HEK293 (cell line): ENCODE results near the gene DMD.

Experiments
- GLI4 ChIP-seq: fragments of 450-650 bp; formaldehyde crosslinking; IDR thresholded peaks from 2 replicates; pipeline ENCODE4 v1.5.1; 2016; ENCODE audit warnings: missing biosample characterization, missing genetic modification characterization
- GLIS2 ChIP-seq: fragments of 450-650 bp; formaldehyde crosslinking; IDR thresholded peaks from 2 replicates; pipeline ENCODE4 v1.5.1; 2016; ENCODE audit warnings: missing biosample characterization, missing genetic modification characterization
- IKZF3 ChIP-seq: fragments of 450-650 bp; IDR thresholded peaks from 2 replicates; pipeline ENCODE4 v1.5.0; 2018; ENCODE audit warnings: missing biosample characterization, mild to moderate bottlenecking, missing genetic modification characterization, moderate library complexity
- REST ChIP-seq: fragments of 450-650 bp; formaldehyde crosslinking; IDR thresholded peaks from 2 replicates; pipeline ENCODE4 v1.5.1; 2016; ENCODE audit warnings: missing biosample characterization, missing genetic modification characterization
- TSHZ1 ChIP-seq: fragments of 450-650 bp; formaldehyde crosslinking; IDR thresholded peaks from 2 replicates; pipeline ENCODE4 v1.5.1; 2016; ENCODE audit warnings: missing biosample characterization, missing genetic modification characterization, borderline replicate concordance
- ZBTB26 ChIP-seq: fragments of 450-650 bp; formaldehyde crosslinking; optimal IDR thresholded peaks from 2 replicates; pipeline ENCODE3; 2016; ENCODE audit warnings: missing biosample characterization, mild to moderate bottlenecking, missing genetic modification characterization
- ZFHX2 ChIP-seq: fragments of 450-650 bp; formaldehyde crosslinking; conservative IDR thresholded peaks from 2 replicates; pipeline ENCODE4 v1.5.1; 2016; ENCODE audit warnings: missing biosample characterization, missing genetic modification characterization
- ZNF280D ChIP-seq: fragments of 450-650 bp; formaldehyde crosslinking; IDR thresholded peaks from 2 replicates; pipeline ENCODE4 v1.5.1; 2016; ENCODE audit warnings: missing biosample characterization, missing genetic modification characterization
- ZNF391 ChIP-seq: fragments of 450-650 bp; formaldehyde crosslinking; IDR thresholded peaks from 2 replicates; pipeline ENCODE4 v1.5.1; 2016; ENCODE audit warnings: low read depth, missing biosample characterization, missing genetic modification characterization, borderline replicate concordance
- ZNF473 ChIP-seq: fragments of 450-650 bp; formaldehyde crosslinking; IDR thresholded peaks from 2 replicates; pipeline ENCODE4 v1.5.1; 2017; ENCODE audit warnings: missing biosample characterization, missing genetic modification characterization
- ZNF571 ChIP-seq: fragments of 450-650 bp; formaldehyde crosslinking; IDR thresholded peaks from 2 replicates; pipeline ENCODE4 v1.5.0; 2017; ENCODE audit warnings: missing biosample characterization, missing genetic modification characterization
- ZNF629 ChIP-seq: fragments of 450-650 bp; formaldehyde crosslinking; IDR thresholded peaks from 2 replicates; pipeline ENCODE4 v1.5.1; 2017; ENCODE audit warnings: missing biosample characterization, missing genetic modification characterization
- ZNF670 ChIP-seq: fragments of 450-650 bp; formaldehyde crosslinking; IDR thresholded peaks from 2 replicates; pipeline ENCODE4 v1.5.1; 2016; ENCODE audit warnings: missing biosample characterization, missing genetic modification characterization, low read depth
- ZNF843 ChIP-seq: fragments of 450-650 bp; formaldehyde crosslinking; IDR thresholded peaks from 2 replicates; pipeline ENCODE4 v1.5.1; 2016; ENCODE audit warnings: missing biosample characterization, missing genetic modification characterization
- TF ChIP-seq, protein P1 (sequence below): fragments of 450-650 bp; IDR thresholded peaks from 2 replicates; pipeline ENCODE4 v1.5.1; 2018; ENCODE audit warnings: missing biosample characterization, mild to moderate bottlenecking, missing genetic modification characterization

Gene DMD

DNA sequence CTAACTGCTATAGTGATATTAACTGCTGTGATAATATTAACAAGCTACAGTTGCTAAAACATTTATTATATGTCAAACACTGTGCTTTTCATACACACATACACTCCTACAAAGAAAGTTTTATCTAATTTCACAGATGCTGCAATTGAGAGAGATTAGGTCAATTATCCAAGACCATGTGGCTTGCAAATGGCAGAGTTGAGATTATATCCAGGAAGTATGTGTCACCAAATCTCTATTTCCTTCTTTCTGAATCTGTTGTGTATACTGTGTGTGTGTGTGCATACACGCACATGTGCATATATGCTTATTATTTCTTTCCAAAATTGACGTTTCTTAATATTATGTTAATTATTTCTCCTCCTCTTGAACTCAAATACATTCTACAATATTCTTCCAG is 1363.6 kb downstream of the DMD start (continued):
- TF ChIP-seq REST (tag by site-specific recombination), result no peak
- TF ChIP-seq ZNF280D, result no peak
- TF ChIP-seq IKZF3 (tag by site-specific recombination), result no peak
- TF ChIP-seq ZNF391 (tag by site-specific recombination), result no peak
- TF ChIP-seq ZNF629, result no peak
- no peak for TF ChIP-seq ZNF571 (tag by site-specific recombination)
- TF ChIP-seq GLI4 (tag by site-specific recombination), result no peak
- no peak for TF ChIP-seq ZNF670 (tag by site-specific recombination)
- no peak for TF ChIP-seq ZNF473 (tag by site-specific recombination)
- no peak for TF ChIP-seq GLIS2 (tag by site-specific recombination)
- TF ChIP-seq ZBTB26, result no peak
- TF ChIP-seq ZNF843 (tag by site-specific recombination), result no peak
- TF ChIP-seq TSHZ1 (tag by site-specific recombination), result no peak
- TF ChIP-seq, protein P1, sequence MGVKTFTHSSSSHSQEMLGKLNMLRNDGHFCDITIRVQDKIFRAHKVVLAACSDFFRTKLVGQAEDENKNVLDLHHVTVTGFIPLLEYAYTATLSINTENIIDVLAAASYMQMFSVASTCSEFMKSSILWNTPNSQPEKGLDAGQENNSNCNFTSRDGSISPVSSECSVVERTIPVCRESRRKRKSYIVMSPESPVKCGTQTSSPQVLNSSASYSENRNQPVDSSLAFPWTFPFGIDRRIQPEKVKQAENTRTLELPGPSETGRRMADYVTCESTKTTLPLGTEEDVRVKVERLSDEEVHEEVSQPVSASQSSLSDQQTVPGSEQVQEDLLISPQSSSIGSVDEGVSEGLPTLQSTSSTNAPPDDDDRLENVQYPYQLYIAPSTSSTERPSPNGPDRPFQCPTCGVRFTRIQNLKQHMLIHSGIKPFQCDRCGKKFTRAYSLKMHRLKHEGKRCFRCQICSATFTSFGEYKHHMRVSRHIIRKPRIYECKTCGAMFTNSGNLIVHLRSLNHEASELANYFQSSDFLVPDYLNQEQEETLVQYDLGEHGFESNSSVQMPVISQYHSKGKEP (tag by site-specific recombination), result no peak
- TF ChIP-seq ZFHX2 (tag by site-specific recombination), result no peak
